ENCODE data around the gene ERBIN.
"Not testable (repeated sequence)": the region's sequence is repeated elsewhere in the genome, so short reads cannot be mapped to it uniquely, and the experiment has no call there.

Gene ERBIN

GRCh38 chr5:65926276-65926783, at the start of gene ERBIN:
ERBIN (plus strand) TSS chr5:65926575; CDS start chr5:65992719, 66,144 bp downstream.
- in situ Hi-C loops (cut with HindIII; ENCODE audit: low pct_unique_long_range_greater_than_20kb, low sequenced_read_pairs) = no loop called here
- peak; percentile 61 to 82 for DNase-seq (ENCODE audit: low read depth in 1 of 2, low spot score in 1 of 2)
- TF ChIP-seq JUND (IDR thresholded peaks at IDR 0.05; ENCODE audit: low read depth) = no peak

- no peak for DNase-seq (ENCODE audit: low read depth in 1 of 2, low spot score in 1 of 2)
- in situ Hi-C loops (cut with HindIII; ENCODE audit: low pct_unique_long_range_greater_than_20kb, low sequenced_read_pairs) = no loop called here
- no peak for TF ChIP-seq JUND (IDR thresholded peaks at IDR 0.05; ENCODE audit: low read depth)
These were observed 49.4 kb upstream of the ERBIN start for GRCh38 chr5:65876970-65877369.

- in situ Hi-C loops (cut with HindIII; ENCODE audit: low pct_unique_long_range_greater_than_20kb, low sequenced_read_pairs); DNase-seq (ENCODE audit: low read depth in 1 of 2, low spot score in 1 of 2): not testable (repeated sequence)
These were observed 46.6 kb upstream of the ERBIN start for GRCh38 chr5:65879668-65880256.

- no peak for DNase-seq (ENCODE audit: low read depth in 1 of 2, low spot score in 1 of 2)
- no peak for TF ChIP-seq JUND (IDR thresholded peaks at IDR 0.05; ENCODE audit: low read depth)
These were observed 45.8 kb upstream of the ERBIN start for GRCh38 chr5:65880496-65881072.

GRCh38 chr5:65882278-65882677, 44.1 kb upstream of the ERBIN start:
- in situ Hi-C loops (cut with HindIII; ENCODE audit: low pct_unique_long_range_greater_than_20kb, low sequenced_read_pairs) = no loop called here
- no peak for TF ChIP-seq JUND (IDR thresholded peaks at IDR 0.05; ENCODE audit: low read depth)
- no peak for DNase-seq (ENCODE audit: low read depth in 1 of 2, low spot score in 1 of 2)

More at GRCh38 chr5:65880496-65881072, 45.8 kb upstream of the ERBIN start:
- in situ Hi-C loops (cut with HindIII; ENCODE audit: low pct_unique_long_range_greater_than_20kb, low sequenced_read_pairs) = no loop called here

- no peak for DNase-seq (ENCODE audit: low read depth in 1 of 2, low spot score in 1 of 2)
- in situ Hi-C loops (cut with HindIII; ENCODE audit: low pct_unique_long_range_greater_than_20kb, low sequenced_read_pairs) = no loop called here
- TF ChIP-seq JUND (IDR thresholded peaks at IDR 0.05; ENCODE audit: low read depth) = no peak
These were observed 42.9 kb upstream of the ERBIN start for GRCh38 chr5:65883461-65883860.

GRCh38 chr5:65886387-65886786, 40.0 kb upstream of the ERBIN start:
- in situ Hi-C loops (cut with HindIII; ENCODE audit: low pct_unique_long_range_greater_than_20kb, low sequenced_read_pairs) = no loop called here
- TF ChIP-seq JUND (IDR thresholded peaks at IDR 0.05; ENCODE audit: low read depth) = no peak
- no peak for DNase-seq (ENCODE audit: low read depth in 1 of 2, low spot score in 1 of 2)

GRCh38 chr5:65892024-65892423, 34.4 kb upstream of the ERBIN start:
- DNase-seq (ENCODE audit: low read depth in 1 of 2, low spot score in 1 of 2); in situ Hi-C loops (cut with HindIII; ENCODE audit: low pct_unique_long_range_greater_than_20kb, low sequenced_read_pairs): not testable (repeated sequence)

GRCh38 chr5:65892801-65893200, 33.6 kb upstream of the ERBIN start:
- TF ChIP-seq JUND (IDR thresholded peaks at IDR 0.05; ENCODE audit: low read depth) = no peak
- in situ Hi-C loops (cut with HindIII; ENCODE audit: low pct_unique_long_range_greater_than_20kb, low sequenced_read_pairs) = no loop called here
- DNase-seq (ENCODE audit: low read depth in 1 of 2, low spot score in 1 of 2) = no peak

- in situ Hi-C loops (cut with HindIII; ENCODE audit: low pct_unique_long_range_greater_than_20kb, low sequenced_read_pairs) = no loop called here
- no peak for TF ChIP-seq JUND (IDR thresholded peaks at IDR 0.05; ENCODE audit: low read depth)
- DNase-seq (ENCODE audit: low read depth in 1 of 2, low spot score in 1 of 2) = no peak
These were observed 32.5 kb upstream of the ERBIN start for GRCh38 chr5:65893749-65894430.

- no peak for DNase-seq (ENCODE audit: low read depth in 1 of 2, low spot score in 1 of 2)
- TF ChIP-seq JUND (IDR thresholded peaks at IDR 0.05; ENCODE audit: low read depth) = no peak
- in situ Hi-C loops (cut with HindIII; ENCODE audit: low pct_unique_long_range_greater_than_20kb, low sequenced_read_pairs) = no loop called here
These were observed 30.5 kb upstream of the ERBIN start for GRCh38 chr5:65895891-65896290.

GRCh38 chr5:65900746-65901145, 25.6 kb upstream of the ERBIN start:
- in situ Hi-C loops (cut with HindIII; ENCODE audit: low pct_unique_long_range_greater_than_20kb, low sequenced_read_pairs) = no loop called here
- no peak for DNase-seq (ENCODE audit: low read depth in 1 of 2, low spot score in 1 of 2)
- no peak for TF ChIP-seq JUND (IDR thresholded peaks at IDR 0.05; ENCODE audit: low read depth)

- TF ChIP-seq JUND (IDR thresholded peaks at IDR 0.05; ENCODE audit: low read depth) = no peak
- in situ Hi-C loops (cut with HindIII; ENCODE audit: low pct_unique_long_range_greater_than_20kb, low sequenced_read_pairs) = no loop called here
- DNase-seq (ENCODE audit: low read depth in 1 of 2, low spot score in 1 of 2) = no peak
These were observed 24.3 kb upstream of the ERBIN start for GRCh38 chr5:65902104-65902503.

All from T47D (cell line).